GM21619 (cell line): ENCODE results near the gene SRCAP.

Experiments used
- ATAC-seq: cut with Tn5 transposase; IDR thresholded peaks from one replicate; pipeline ENCODE4 v1.9.1; 2021; ENCODE audit not compliant: unreplicated experiment

The SRCAP gene

GRCh38 chr16:30771726-30772125, 72.8 kb downstream of the SRCAP start:
- no peak for ATAC-seq

DNA sequence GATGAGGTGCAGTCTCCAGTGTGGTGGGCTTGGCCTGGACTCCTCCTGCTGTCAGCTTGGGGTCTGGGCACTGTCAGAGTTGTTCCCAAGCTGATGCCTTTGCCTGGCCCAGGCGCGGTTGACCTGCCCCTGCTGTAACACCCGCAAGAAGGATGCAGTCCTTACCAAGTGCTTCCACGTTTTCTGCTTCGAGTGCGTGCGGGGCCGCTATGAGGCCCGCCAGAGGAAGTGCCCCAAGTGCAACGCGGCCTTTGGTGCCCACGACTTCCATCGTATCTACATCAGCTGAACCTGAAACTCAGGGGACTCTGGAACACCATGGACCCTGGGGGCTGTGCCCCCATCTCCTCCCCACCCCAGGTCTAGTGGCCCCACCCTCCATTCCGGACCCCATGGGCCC, 74.9 kb downstream of the SRCAP start:
- ATAC-seq, result no peak

DNA sequence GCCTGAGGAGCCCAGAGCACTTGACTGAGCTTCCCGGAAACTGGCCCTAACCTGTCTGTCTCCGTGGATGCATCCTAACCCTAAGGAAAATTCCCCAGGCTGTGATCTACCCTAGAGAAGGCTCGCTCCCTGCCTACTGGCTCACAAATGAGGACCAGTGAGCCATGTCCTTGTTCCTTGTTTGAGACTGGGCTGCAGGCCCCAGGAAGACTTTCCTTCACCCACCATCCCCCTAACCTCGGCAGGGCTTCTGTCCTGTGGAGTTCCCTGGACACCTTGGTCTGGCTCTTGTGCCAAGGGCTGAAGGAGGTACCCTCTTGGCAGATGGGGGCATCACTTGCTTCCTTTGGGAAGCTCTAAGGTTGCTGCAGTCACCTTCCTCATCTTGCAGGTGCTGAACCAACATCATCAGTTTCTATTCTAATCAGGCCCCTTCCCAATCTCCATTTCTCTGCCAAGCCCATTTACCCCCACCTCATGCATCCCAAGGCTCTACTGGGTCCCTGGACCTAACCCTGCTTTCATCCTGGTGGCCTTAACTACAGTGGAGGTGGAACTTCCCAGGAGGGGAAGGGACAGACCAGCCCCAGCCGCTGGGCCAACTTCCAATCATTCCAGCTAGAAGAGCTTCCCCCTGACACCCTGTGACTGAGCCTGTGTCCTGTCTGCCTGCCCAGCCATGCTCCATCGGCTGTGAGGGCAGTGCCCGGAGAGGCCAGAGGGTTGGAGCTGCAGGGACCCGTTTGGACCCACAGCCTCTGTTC, 75.6 kb downstream of the SRCAP start:
- no peak for ATAC-seq

DNA sequence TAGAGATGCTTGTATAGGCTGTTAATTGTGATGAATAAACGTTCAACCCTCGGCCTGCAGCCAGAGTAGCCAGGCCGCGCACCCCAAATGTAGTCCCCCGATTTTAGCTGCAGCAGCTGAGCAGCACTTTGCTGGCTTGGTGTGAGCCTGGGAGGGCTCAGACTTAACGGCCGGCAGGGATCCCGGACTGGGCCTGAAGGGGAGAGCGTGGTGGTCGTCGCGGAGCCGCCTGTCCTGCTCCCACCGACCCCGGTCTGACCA, 76.1 kb downstream of the SRCAP start:
- no peak for ATAC-seq

DNA sequence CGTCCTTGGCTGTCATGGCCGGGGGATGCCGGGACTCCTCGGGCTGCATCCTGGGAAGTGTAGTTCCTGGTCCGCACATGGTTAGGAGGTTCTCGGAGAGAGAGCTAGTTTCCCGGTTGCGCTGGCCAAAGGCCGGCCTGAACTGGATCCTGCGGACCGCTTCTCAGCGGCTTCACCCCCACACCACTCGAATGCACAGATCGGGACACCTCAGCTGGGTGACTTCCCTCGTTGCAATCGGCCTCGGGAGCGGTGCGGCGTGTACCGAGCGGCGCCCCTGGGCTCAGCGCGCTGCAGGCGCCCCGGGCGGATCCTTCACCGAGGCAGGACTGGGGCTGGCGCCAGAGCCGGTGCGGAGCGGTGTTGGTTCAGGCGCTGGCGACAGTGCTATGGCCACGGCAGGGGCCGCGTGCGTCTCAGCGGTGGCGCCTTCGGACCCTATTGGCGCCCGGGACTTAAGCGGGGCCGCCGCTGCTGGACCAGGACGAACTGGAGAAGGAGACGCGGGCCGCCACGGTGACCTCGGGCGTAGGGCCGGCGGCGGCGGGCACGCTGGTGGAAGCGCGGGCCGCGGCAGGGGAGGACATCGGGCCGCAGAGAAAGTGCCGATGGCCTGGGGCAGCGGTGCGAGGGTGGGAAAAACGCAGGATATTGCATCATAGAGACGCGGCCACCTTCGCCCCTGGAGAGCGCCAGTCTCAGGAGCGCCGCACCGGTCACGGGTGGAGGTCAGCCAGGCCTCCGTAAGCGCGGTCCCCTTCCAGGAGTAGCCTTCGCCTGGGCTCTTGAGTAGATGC, 76.6 kb downstream of the SRCAP start:
- peak; percentile 55 for ATAC-seq

DNA sequence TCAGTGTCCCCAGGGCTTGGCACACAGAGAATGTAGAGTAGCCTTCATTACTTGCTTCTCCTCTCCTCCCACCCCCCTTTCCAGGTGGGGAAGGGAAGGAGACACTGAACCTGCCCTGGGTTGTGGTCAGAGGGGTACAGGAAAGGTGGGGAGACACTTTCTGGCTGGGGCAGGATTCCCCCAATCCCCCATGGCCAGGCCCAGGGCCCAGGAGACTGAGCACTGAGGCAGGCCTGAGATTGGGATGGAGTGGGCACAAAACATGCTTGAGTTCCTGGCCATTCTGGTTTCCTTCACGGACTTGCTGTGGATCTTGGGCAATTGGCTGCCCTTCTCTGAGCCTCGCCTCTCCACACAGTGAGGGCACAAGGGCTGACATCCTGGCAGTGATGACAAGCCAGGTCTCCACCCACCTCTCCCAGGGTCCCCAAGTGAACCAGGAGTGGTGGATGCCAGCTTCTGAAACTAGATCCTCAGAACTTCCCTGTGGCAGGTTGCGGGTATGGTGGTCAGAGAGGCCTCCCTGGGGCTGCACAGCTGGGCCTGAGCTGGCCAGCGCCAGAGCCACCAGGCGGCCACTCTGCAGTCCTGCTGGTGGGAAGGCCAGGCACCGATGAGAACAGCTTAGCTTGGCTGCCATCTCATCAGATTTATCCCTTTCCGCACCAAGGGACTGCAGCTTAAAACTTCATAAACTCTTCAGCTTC, 78.8 kb downstream of the SRCAP start:
- ATAC-seq, result no peak

GRCh38 chr16:30778549-30779244, 79.7 kb downstream of the SRCAP start:
- ATAC-seq, result no peak

- ATAC-seq, result no peak
Observed at GRCh38 chr16:30779596-30779995, 80.6 kb downstream of the SRCAP start.

DNA sequence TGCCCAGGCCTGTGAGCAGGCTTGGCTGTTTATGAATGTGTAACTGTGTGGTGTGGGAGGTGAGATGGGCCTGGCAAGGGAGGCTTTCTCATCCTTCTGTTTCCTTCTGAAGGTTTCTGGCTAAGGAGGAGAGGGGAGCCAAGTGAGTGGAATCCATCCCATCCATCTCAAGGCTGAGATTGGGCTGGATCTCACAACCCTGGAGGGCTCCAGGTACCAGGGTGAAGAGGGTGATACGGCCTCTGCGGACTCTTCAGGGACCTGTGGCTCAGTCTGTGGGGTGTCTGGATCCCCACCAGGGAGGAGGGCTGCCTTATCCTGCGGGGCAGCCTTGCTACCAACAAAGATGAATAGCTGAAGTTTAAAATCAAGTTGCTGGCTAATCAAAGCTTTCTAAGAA, 81.0 kb downstream of the SRCAP start:
- ATAC-seq, result no peak

GRCh38 chr16:30780549-30780948, 81.6 kb downstream of the SRCAP start:
- no peak for ATAC-seq

GRCh38 chr16:30782486-30783279, 83.7 kb downstream of the SRCAP start:
- no peak for ATAC-seq

DNA sequence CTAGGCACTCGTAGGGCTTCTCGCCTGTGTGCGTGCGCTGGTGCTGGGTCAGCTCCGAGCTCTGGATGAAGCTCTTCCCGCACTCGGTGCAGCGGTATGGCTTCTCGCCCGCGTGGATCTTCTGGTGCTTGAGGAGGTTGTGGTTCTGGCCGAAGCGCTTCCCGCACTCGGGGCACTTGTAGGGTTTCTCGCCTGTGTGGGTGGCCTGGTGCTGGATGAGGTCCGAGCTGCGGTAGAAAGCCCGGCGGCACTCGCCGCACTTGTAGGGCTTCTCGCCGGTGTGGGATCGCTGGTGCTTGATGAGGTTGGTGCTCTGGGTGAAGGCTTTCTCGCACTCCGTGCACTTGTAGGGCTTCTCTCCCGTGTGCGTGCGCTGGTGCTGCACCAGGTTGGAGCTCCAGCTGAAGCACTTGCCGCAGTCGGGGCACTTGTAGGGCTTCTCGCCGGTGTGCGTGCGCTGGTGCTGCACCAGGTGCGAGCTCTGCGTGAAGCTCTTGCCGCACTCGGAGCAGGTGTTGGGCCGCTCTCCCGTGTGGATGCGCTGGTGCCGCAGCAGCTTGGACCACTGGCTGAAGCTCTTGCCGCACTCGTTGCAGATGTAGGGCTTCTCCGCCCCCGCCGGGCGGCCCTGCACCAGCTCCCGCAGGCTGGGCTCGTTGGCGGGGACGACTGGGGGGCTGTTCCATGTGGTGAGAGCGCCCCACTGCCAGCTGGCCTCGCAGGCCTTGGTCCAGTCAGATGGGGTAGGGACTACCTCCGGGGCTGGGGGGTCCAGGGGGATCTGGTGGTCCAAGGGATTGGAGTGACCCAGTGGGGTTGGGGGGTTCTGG, 84.5 kb downstream of the SRCAP start:
- no peak for ATAC-seq

DNA sequence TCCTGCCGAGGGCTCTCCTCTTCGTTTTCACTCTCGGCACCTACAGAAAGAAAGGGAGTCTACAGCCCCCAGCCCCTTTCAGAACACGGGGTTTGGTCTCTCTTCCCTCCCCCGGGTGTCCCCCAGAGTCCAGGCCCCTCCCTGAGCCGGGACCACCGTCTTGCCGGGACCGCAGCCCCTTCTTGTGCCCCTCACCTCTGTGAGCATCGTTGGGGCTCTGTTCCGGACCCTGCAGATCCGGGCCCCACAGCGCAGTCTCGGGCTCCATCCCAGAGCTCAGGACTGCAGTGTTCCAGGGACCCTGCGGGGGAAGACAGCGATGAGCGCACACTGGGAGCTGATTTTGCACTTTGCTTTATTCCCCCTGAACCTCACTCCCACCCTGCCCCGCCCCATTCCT, 85.2 kb downstream of the SRCAP start:
- ATAC-seq, result no peak

DNA sequence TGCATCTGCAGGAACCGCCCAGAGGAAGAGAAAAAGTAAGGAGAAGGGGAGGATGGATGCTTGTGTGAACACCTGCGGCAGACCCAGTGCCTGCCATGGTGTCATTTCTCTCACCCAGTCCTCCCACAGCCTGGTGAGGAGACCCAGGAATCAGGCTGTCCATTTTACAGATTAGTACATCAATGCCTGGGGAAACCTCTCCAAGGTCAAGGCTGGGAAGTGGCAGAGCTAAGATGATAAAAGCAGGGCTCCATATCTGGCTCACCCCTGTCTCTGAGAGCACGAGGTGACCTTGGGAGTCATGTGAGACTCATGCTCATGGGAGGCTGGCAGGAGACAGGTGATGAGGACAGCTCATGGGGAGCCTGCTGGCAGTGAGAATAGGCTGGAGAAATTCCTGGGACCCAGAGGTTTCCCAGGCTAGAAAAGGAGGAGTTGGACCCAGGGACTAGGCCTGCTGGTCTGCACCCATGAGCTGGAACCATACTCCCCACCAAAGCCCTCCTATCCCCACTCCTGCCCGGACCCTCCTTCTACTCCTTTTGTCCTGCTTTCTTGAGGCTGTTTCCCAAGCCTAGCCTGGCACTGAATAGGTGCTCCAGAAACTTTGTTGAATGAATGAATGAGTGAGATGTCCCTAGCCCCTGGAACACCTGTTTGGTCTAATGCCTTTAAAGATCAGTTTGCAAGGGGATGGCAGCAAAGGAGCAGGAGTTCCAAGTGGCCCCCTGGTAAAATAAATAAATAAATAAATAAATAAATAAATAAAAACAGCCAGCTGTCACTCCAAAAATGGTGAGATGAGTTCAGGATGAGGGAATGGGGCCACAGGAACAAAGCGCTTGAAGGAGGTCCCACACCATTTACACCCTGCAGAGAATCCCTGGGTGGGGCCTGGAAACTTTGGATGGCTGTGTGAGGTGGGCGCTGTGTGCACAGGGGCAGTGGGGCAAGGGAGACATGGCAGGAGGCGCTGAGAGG, 86.4 kb downstream of the SRCAP start:
- no peak for ATAC-seq

GRCh38 chr16:30786115-30786935, 87.4 kb downstream of the SRCAP start:
- ATAC-seq, result no peak

DNA sequence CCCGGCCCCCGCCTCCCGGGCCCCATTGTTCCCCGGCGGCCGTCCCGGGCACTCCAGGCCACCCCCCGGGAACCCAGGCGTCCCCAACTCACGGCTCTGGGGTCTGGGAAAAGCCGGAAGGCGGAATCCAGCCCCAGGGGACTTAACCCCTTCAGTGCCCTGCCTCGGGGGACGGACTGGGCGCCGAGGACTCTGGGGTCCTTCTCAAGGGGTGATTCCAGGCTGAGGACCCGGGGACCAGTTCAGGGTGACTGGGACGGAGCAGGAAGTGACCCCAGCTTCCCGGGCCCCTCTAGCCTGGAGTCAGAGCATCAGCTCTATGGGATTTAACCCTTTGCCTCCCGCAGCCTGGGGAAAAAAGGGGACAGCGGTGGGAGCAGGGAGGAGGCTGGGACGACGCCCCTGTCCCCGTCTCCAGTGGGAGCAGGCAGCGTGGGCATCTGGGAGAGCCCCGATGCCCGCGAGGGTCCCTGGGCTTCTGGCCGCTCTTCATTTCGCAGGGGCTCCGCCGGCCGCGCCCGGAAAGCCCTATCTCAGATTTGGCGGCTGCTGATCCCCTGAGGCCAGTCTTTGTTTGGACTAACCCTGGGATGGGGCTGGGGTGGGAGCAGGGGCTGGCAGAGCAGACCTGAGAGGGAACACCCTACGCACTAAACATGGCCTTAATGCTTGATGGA, 88.1 kb downstream of the SRCAP start, which contains the start of gene ZNF629:
Gene ZNF629, minus strand, starts transcription at position 270 of the 677 bp plus-strand sequence. CDS start 2,723 bp downstream, outside the sequence.
- no peak for ATAC-seq
